CD4-positive, alpha-beta T cell (primary cell): ENCODE results near the gene ADGRG7. TPM values are rescaled to one million over a fixed set of nuclear protein-coding genes. Genes with fewer than 3 reads are reported as not detected.

Source experiments
- ATAC-seq: fragments of 200-7000 bp; cut with Tn5 transposase; one replicate; pipeline ENCODE4 v1.10.0; 2022; ENCODE audit warnings: mild to moderate bottlenecking; ENCODE audit not compliant: poor library complexity
- CTCF ChIA-PET: fragments of 350-600 bp; sonication (Branson Sonifier 250); formaldehyde crosslinking; loops from one replicate; lab custom pipeline; 2021; ENCODE audit warnings: antibody characterized with exemption, inconsistent platforms; lab: Charles Lee
- POLR2A ChIA-PET: fragments of 350-600 bp; sonication (Branson Sonifier 250); formaldehyde crosslinking; loops from one replicate; lab custom pipeline; 2021; ENCODE audit warnings: antibody characterized with exemption, inconsistent platforms; lab: Charles Lee
- DNase-seq, 14 experiments: peaks; one replicate each; pipeline ENCODE4 v3.0.0-alpha.2; 2013 to 2020; ENCODE audit warnings: mixed read lengths in 2 of 14
- H3K27ac ChIP-seq, 2 donors: one replicate each; pipeline versions ENCODE4 v1.5.1 to v1.7.0; 2013; ENCODE audit warnings: low read length in 2 of 2, low read depth in 1 of 2, mild to moderate bottlenecking in 1 of 2
- H3K27me3 ChIP-seq, 2 experiments: 1 replicate in 1 of 2; 2 replicates in 1 of 2; pipeline versions ENCODE4 v1.6.1 to v1.7.0; 2013; ENCODE audit warnings: low read length in 2 of 2, control low read depth in 1 of 2, mild to moderate bottlenecking in 1 of 2, moderate library complexity in 1 of 2; ENCODE audit not compliant: insufficient read depth in 2 of 2, control insufficient read depth in 1 of 2
- H3K36me3 ChIP-seq: one replicate; pipeline ENCODE4 v1.6.1; 2013; ENCODE audit warnings: low read length, control low read depth; ENCODE audit not compliant: insufficient read depth
- H3K4me1 ChIP-seq: one replicate; pipeline ENCODE4 v1.6.1; 2013; ENCODE audit warnings: low read length, control low read depth; ENCODE audit not compliant: insufficient read depth
- H3K4me3 ChIP-seq: one replicate; pipeline ENCODE4 v1.5.1; 2013; ENCODE audit warnings: mild to moderate bottlenecking, low read length, moderate library complexity
- H3K9me3 ChIP-seq, 2 experiments: 1 replicate in 1 of 2; 2 replicates in 1 of 2; pipeline versions ENCODE4 v1.6.1 to v1.7.0; 2013; ENCODE audit warnings: low read length in 2 of 2, mild to moderate bottlenecking in 2 of 2, control low read depth in 1 of 2, moderate library complexity in 1 of 2; ENCODE audit not compliant: control insufficient read depth in 1 of 2, insufficient read depth in 1 of 2
- H3K27ac Mint-ChIP-seq: one replicate; pipeline ENCODE4 v1.8.0; 2020; ENCODE audit warnings: mixed read lengths
- H3K27me3 Mint-ChIP-seq: one replicate; pipeline ENCODE4 v1.8.0; 2021; ENCODE audit warnings: mixed read lengths
- H3K36me3 Mint-ChIP-seq: one replicate; pipeline ENCODE4 v1.8.0; 2021; ENCODE audit warnings: low read depth, mixed read lengths
- H3K4me1 Mint-ChIP-seq: one replicate; pipeline ENCODE4 v1.8.0; 2021; ENCODE audit warnings: low read depth, mixed read lengths
- H3K4me3 Mint-ChIP-seq: one replicate; pipeline ENCODE4 v1.8.0; 2020; ENCODE audit warnings: mild to moderate bottlenecking, mixed read lengths
- H3K9me3 Mint-ChIP-seq: one replicate; pipeline ENCODE4 v1.8.0; 2020; ENCODE audit warnings: mixed read lengths
- CTCF ChIP-seq: fragments of 200-600 bp; IDR thresholded peaks from one replicate; pipeline ENCODE4 v1.8.0; 2022; ENCODE audit warnings: antibody characterized with exemption, mild to moderate bottlenecking
- intact Hi-C, 2 experiments: fragments of 100-400 bp; cut with DNase I in 1 of 2; cut with micrococcal nuclease in 1 of 2; formaldehyde crosslinking; loops; one replicate each; pipeline versions ENCODE4 v1.15.1 to v1.9.0; 2023 to 2025; cut with DNase I, micrococcal nuclease
- total RNA-seq, 174 experiments: library from RNA in 2 of 174; stranded (reverse) in 2 of 174; gene quantifications; one replicate each; pipeline ENCODE4 v1.2.3 and lab custom pipeline; 2021 to 2026

The ADGRG7 gene
- total RNA-seq, 2 experiments from 2014 or later, result not detected

- no peaks in the 10 kb centered on the region for H3K9me3 Mint-ChIP-seq
- DNase-seq (no peak), ATAC-seq (no peak)
- Histone ChIP-seq H3K36me3 (no peaks in the 10 kb centered on the region), H3K27ac (no peak overlapping the region), H3K4me1 (peaks cover 4% of the 10 kb centered on the region), H3K9me3 (no peaks in the 10 kb centered on the region), H3K4me3 (no peak overlapping the region), H3K27me3 (no peaks in the 10 kb centered on the region)
- intact Hi-C loops, result loop anchor here (2.0 kb wide), 3 partner anchors 129 to 523 kb away; no protein-coding TSS in a partner anchor
- no peaks in the 10 kb centered on the region for H3K27me3 Mint-ChIP-seq
- ChIA-PET CTCF (no interaction called here), POLR2A (no interaction called here)
- no peak for TF ChIP-seq CTCF
- no peaks in the 10 kb centered on the region for H3K36me3 Mint-ChIP-seq
- H3K4me3 Mint-ChIP-seq, result no peak overlapping the region
- no peaks in the 10 kb centered on the region for H3K4me1 Mint-ChIP-seq
- H3K27ac Mint-ChIP-seq, result no peak overlapping the region
Observed at GRCh38 chr3:100591411-100591810, 18.0 kb upstream of the ADGRG7 start.

GRCh38 chr3:100600181-100601042 is 9.0 kb upstream of the ADGRG7 start:
- H3K27ac Mint-ChIP-seq, result no peak overlapping the region
- no peak overlapping the region for H3K4me3 Mint-ChIP-seq

More at GRCh38 chr3:100600181-100601042, 9.0 kb upstream of the ADGRG7 start:
- no peak for ATAC-seq
- no peaks in the 10 kb centered on the region for H3K27me3 ChIP-seq
- CTCF ChIA-PET, result interaction anchor here (0.6 to 1.2 kb wide), 2 partner anchors 10 to 193 kb away, joined by 3 read pairs; no protein-coding TSS in a partner anchor
- DNase-seq, result peak in 1 of 14 experiments; percentile 9
- H3K27ac ChIP-seq, result no peak overlapping the region
- POLR2A ChIA-PET, result interaction anchor here (1.3 kb wide), 1 partner anchor 10 kb away, joined by 4 read pairs; no protein-coding TSS in a partner anchor
- H3K9me3 ChIP-seq, result peaks cover 0 to 7% of the 10 kb centered on the region in 2 experiments
- H3K36me3 ChIP-seq, result no peaks in the 10 kb centered on the region
- no peak for TF ChIP-seq CTCF
- Mint-ChIP-seq H3K4me1 (peaks cover 38% of the 10 kb centered on the region), H3K9me3 (peaks cover 7% of the 10 kb centered on the region), H3K27me3 (no peaks in the 10 kb centered on the region), H3K36me3 (no peaks in the 10 kb centered on the region)
- intact Hi-C loops, result no loop called here
- H3K4me1 ChIP-seq, result peaks cover 14% of the 10 kb centered on the region
- no peak overlapping the region for H3K4me3 ChIP-seq
